Endothelial cell of umbilical vein (primary cell): ENCODE results near the gene TP53RK. TPM values are rescaled to one million over a fixed set of nuclear protein-coding genes. Genes with fewer than 3 reads are reported as not detected.

ENCODE experiments used
- BruUV-seq: library from RNA; stranded (reverse); fragments of 400-500 nt; replicated peaks from 2 replicates; lab custom pipeline; 2021; lab: Mats Ljungman, UMichigan
- CTCF ChIA-PET: fragments of 300-600, 350-600 bp; sonication (Branson Sonifier 250); formaldehyde crosslinking; loops from one replicate; lab custom pipeline; 2021; ENCODE audit warnings: antibody characterized with exemption, inconsistent platforms; lab: Charles Lee
- POLR2A ChIA-PET: fragments of 300-600, 350-600 bp; sonication (Branson Sonifier 250); formaldehyde crosslinking; loops from one replicate; lab custom pipeline; 2021; ENCODE audit warnings: antibody characterized with exemption, inconsistent platforms; lab: Charles Lee
- DNase-seq: peaks from one replicate; pipeline ENCODE4 v3.0.0-alpha.2; 2011; ENCODE audit warnings: low read depth, low spot score
- FAIRE-seq: peaks from 2 replicates; lab custom pipeline; 2011; peaks lifted over from hg19 to GRCh38; lab: Jason Lieb, UNC
- H2AFZ ChIP-seq: 2 replicates; pipeline ENCODE4 v1.6.0; 2012; ENCODE audit warnings: low read depth, low read length, control low read depth, inconsistent platforms
- H3K27ac ChIP-seq: 2 replicates; pipeline ENCODE4 v1.5.1; 2011; ENCODE audit warnings: low read depth, mild to moderate bottlenecking, control low read depth, low read length, moderate library complexity; ENCODE audit not compliant: insufficient read depth
- H3K27me3 ChIP-seq, 2 experiments: 2 replicates each; pipeline versions ENCODE4 v1.6.0 to v1.6.1; 2011; ENCODE audit warnings: low read length in 2 of 2, mixed read lengths in 1 of 2; ENCODE audit not compliant: control insufficient read depth in 2 of 2, insufficient read depth in 2 of 2
- H3K36me3 ChIP-seq, 2 experiments: 2 replicates in 1 of 2; 3 replicates in 1 of 2; pipeline ENCODE4 v1.5.1; 2011; ENCODE audit warnings: low read length in 2 of 2, mild to moderate bottlenecking in 1 of 2, moderate library complexity in 1 of 2; ENCODE audit not compliant: control insufficient read depth in 2 of 2, insufficient read depth in 2 of 2; ENCODE audit errors: extremely low read depth in 1 of 2
- H3K4me1 ChIP-seq: 3 replicates; pipeline ENCODE4 v1.5.1; 2011; ENCODE audit warnings: mild to moderate bottlenecking, low read length; ENCODE audit not compliant: control insufficient read depth, insufficient read depth; ENCODE audit errors: extremely low read depth
- H3K4me2 ChIP-seq: 2 replicates; pipeline ENCODE4 v1.6.1; 2011; ENCODE audit warnings: low read length, control low read depth, mixed read lengths; ENCODE audit not compliant: insufficient read depth
- H3K4me3 ChIP-seq, 3 experiments: fragments of 200-600 bp in 1 of 3; sonication (generic), shearing (Covaris generic) in 1 of 3; replicated peaks in 1 of 3; 2 replicates each; pipeline ENCODE4 v1.5.1; 2011 to 2016; ENCODE audit warnings: control low read depth in 3 of 3, low read length in 3 of 3, mild to moderate bottlenecking in 2 of 3, inconsistent platforms in 1 of 3, low read depth in 1 of 3, moderate library complexity in 1 of 3; ENCODE audit not compliant: insufficient read depth in 1 of 3
- H3K79me2 ChIP-seq: 2 replicates; pipeline ENCODE4 v1.6.0; 2012; ENCODE audit warnings: low read length, inconsistent platforms; ENCODE audit not compliant: control insufficient read depth, insufficient read depth
- H3K9ac ChIP-seq: replicated peaks from 2 replicates; pipeline ENCODE3; 2011; ENCODE audit warnings: low read length, control low read depth; ENCODE audit not compliant: insufficient read depth; ENCODE audit errors: extremely low read depth
- H3K9me1 ChIP-seq: replicated peaks from 3 replicates; pipeline ENCODE4 v1.6.0; 2011; ENCODE audit warnings: mild to moderate bottlenecking, low read length; ENCODE audit not compliant: control insufficient read depth, insufficient read depth; ENCODE audit errors: extremely low read depth
- H3K9me3 ChIP-seq: replicated peaks from 2 replicates; pipeline ENCODE4 v1.5.1; 2012; ENCODE audit warnings: low read length, inconsistent platforms; ENCODE audit not compliant: control insufficient read depth, insufficient read depth
- H4K20me1 ChIP-seq: replicated peaks from 2 replicates; pipeline ENCODE3; 2011; ENCODE audit warnings: mild to moderate bottlenecking, low read length; ENCODE audit not compliant: control insufficient read depth, insufficient read depth; ENCODE audit errors: extremely low read depth
- CTCF ChIP-seq, 2 donors: IDR thresholded peaks; 1 replicate in 1 of 2; 2 replicates in 1 of 2; pipeline ENCODE4 v1.5.1; 2011; ENCODE audit warnings: low read length in 2 of 2, mild to moderate bottlenecking in 2 of 2, moderate library complexity in 2 of 2, control low read depth in 1 of 2, inconsistent platforms in 1 of 2, low read depth in 1 of 2; ENCODE audit not compliant: insufficient read depth in 1 of 2; ENCODE audit errors: extremely low read depth in 1 of 2
- EZH2 ChIP-seq: IDR thresholded peaks from 2 replicates; pipeline ENCODE4 v1.6.1; 2012; ENCODE audit warnings: borderline replicate concordance, low read depth, mild to moderate bottlenecking, moderate library complexity, low read length, inconsistent platforms; ENCODE audit not compliant: severe bottlenecking
- FOS ChIP-seq: IDR thresholded peaks from 2 replicates; pipeline ENCODE4 v1.6.1; 2011; ENCODE audit warnings: mild to moderate bottlenecking, low read length, moderate library complexity, borderline replicate concordance; ENCODE audit not compliant: insufficient read depth
- GATA2 ChIP-seq: IDR thresholded peaks from 2 replicates; pipeline ENCODE4 v1.7.0; 2011; ENCODE audit warnings: low read depth, mild to moderate bottlenecking, moderate library complexity, mixed read lengths, low read length; ENCODE audit not compliant: insufficient read length, insufficient read depth
- JUN ChIP-seq: IDR thresholded peaks from 2 replicates; pipeline ENCODE4 v1.6.1; 2011; ENCODE audit warnings: borderline replicate concordance, low read depth; ENCODE audit not compliant: insufficient read length, insufficient read depth
- MYC ChIP-seq: IDR thresholded peaks from one replicate; pipeline ENCODE4 v1.6.1; 2011; ENCODE audit warnings: mild to moderate bottlenecking, low read depth, low read length
- POLR2A ChIP-seq: IDR thresholded peaks from 2 replicates; pipeline ENCODE4 v1.6.1; 2012; ENCODE audit warnings: low read depth, mild to moderate bottlenecking, control low read depth, low read length
- POLR2AphosphoS5 ChIP-seq: IDR thresholded peaks from 2 replicates; pipeline ENCODE4 v1.6.1; 2012; ENCODE audit warnings: low read depth, mild to moderate bottlenecking, control low read depth, low read length, moderate library complexity; ENCODE audit not compliant: insufficient read depth
- dilution Hi-C: fragments of 300-500 bp; cut with MboI; formaldehyde crosslinking; loops from one replicate; pipeline ENCODE4 v1.15.0; 2019; ENCODE audit warnings: low sequenced_read_pairs; ENCODE audit not compliant: extremely low pct_ligation_motif_present
- intact Hi-C: fragments of 100-400 bp; cut with micrococcal nuclease; formaldehyde crosslinking; loops from one replicate; pipeline ENCODE4 v1.10.0; 2022
- polyA plus RNA-seq, 4 experiments: library from polyadenylated mRNA; depleted of rRNA in 3 of 4; stranded (reverse) in 3 of 4; unstranded in 1 of 4; fragments of >200 nt; gene quantifications; 2 replicates each; pipeline versions ENCODE4 v1.2.1 to v1.2.3, GENCODE V29; 2011 to 2012; ENCODE audit warnings: missing spikeins in 1 of 4
- total RNA-seq: library from RNA; stranded (reverse); gene quantifications from 2 replicates; pipeline ENCODE4 v1.2.3, GENCODE V29; 2021
- TF ChIP-seq, protein P1 (sequence below): IDR thresholded peaks from 2 replicates; pipeline ENCODE4 v1.6.1; 2011; ENCODE audit not compliant: insufficient read depth, insufficient read length

The TP53RK gene
- total and polyA plus RNA-seq, 2 donors (not counting 3 experiments of a cell fraction or from before 2014, with no cell fraction given), result 7.0 to 13.1 TPM

DNA sequence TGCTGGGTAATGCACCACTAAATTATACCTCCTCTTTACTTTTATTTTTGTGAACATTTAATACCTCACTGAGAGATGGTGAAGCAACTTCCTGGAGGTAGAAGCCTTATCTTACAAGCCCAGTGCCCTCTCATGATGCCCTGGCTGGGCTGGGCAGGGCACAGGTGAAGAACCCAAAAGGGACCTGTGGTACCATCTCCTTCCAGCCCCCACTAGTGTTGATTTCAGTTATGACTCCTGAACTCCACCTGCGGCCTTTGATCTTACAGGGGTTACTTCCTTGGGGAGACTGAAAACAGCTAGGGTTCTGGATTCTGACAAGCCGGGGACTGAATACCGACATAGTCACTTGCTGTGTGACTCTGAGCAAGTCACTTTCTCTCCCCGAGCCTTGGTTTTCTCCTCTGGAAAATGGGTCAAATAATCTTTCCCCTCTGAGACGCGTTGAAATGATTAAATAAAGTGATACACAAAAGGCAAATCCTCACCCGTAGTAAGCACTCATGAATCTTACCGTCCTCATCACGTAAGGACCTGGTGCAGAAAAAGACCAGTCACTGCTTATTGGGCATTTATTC, 39.2 kb downstream of the TP53RK start:
- H3K9ac ChIP-seq, result no peak overlapping the region
- no peak for FAIRE-seq
- H3K4me2 ChIP-seq, result no peak overlapping the region
- TF ChIP-seq POLR2A, result no peak
- TF ChIP-seq CTCF (IDR thresholded peaks at IDR 0.05; ENCODE audit: extremely low read depth in 1 of 2, insufficient read depth in 1 of 2, low read depth in 1 of 2, low read length in 2 of 2), result no peak
- no peak overlapping the region for H2AFZ ChIP-seq
- intact Hi-C loops (no loop called here), dilution Hi-C loops (no loop called here)
- no peak overlapping the region for H3K4me3 ChIP-seq
- no peaks in the 10 kb centered on the region for H3K36me3 ChIP-seq
- H3K4me1 ChIP-seq, result no peaks in the 10 kb centered on the region
- H3K27ac ChIP-seq, result no peak overlapping the region
- H3K27me3 ChIP-seq, result peaks cover 3 to 16% of the 10 kb centered on the region in 2 experiments
- H3K79me2 ChIP-seq, result no peaks in the 10 kb centered on the region
- ChIA-PET POLR2A (no interaction called here), CTCF (interaction anchor here (1.4 kb wide), 1 partner anchor 14 kb away, joined by 3 read pairs; no protein-coding TSS in a partner anchor)
- no peaks in the 10 kb centered on the region for H3K9me3 ChIP-seq
- BruUV-seq, result no TSS peak
- H4K20me1 ChIP-seq, result no peaks in the 10 kb centered on the region
- H3K9me1 ChIP-seq, result no peaks in the 10 kb centered on the region
- DNase-seq, result no peak

GRCh38 chr20:46649650-46649949, 39.6 kb downstream of the TP53RK start:
- POLR2A ChIA-PET, result no interaction called here
- DNase-seq, result no peak
- no peaks in the 10 kb centered on the region for H4K20me1 ChIP-seq
- dilution Hi-C loops (no loop called here), intact Hi-C loops (no loop called here)
- no peaks in the 10 kb centered on the region for H3K36me3 ChIP-seq
- H3K27me3 ChIP-seq, result peaks cover 3 to 16% of the 10 kb centered on the region in 2 experiments
- H2AFZ ChIP-seq, result no peak overlapping the region
- H3K9me3 ChIP-seq, result no peaks in the 10 kb centered on the region
- CTCF ChIA-PET, result interaction anchor here (1.4 kb wide), 1 partner anchor 14 kb away, joined by 3 read pairs; no protein-coding TSS in a partner anchor
- H3K79me2 ChIP-seq, result no peaks in the 10 kb centered on the region
- no TSS peak for BruUV-seq
- H3K4me3 ChIP-seq, result no peak overlapping the region
- H3K27ac ChIP-seq, result no peak overlapping the region
- FAIRE-seq, result no peak
- H3K9ac ChIP-seq, result no peak overlapping the region
- H3K4me2 ChIP-seq, result no peak overlapping the region
- H3K4me1 ChIP-seq, result no peaks in the 10 kb centered on the region
- no peak for TF ChIP-seq EZH2
- TF ChIP-seq POLR2A, result no peak
- TF ChIP-seq, protein P1, sequence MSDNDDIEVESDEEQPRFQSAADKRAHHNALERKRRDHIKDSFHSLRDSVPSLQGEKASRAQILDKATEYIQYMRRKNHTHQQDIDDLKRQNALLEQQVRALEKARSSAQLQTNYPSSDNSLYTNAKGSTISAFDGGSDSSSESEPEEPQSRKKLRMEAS, result no peak
- no peak for TF ChIP-seq POLR2AphosphoS5
- no peak for TF ChIP-seq FOS
- no peak for TF ChIP-seq JUN
- no peak for TF ChIP-seq MYC
- no peak for TF ChIP-seq GATA2
- TF ChIP-seq CTCF (IDR thresholded peaks at IDR 0.05; ENCODE audit: extremely low read depth in 1 of 2, insufficient read depth in 1 of 2, low read depth in 1 of 2, low read length in 2 of 2), result no peak
- H3K9me1 ChIP-seq, result no peaks in the 10 kb centered on the region
